CD4-positive, CD25-positive, alpha-beta regulatory T cell (primary cell): Measurements from ENCODE around the gene SLC35A2. TPM values are rescaled to one million over a fixed set of nuclear protein-coding genes. Genes with fewer than 3 reads are reported as not detected.
A peak's percentile ranks its signal among the peaks of the same experiment; 100 is the strongest.

ENCODE experiments used
- ATAC-seq, 2 donors: fragments of 150-1000 bp; cut with Tn5 transposase; one replicate each; pipeline ENCODE4 v1.10.0; 2021; ENCODE audit warnings: low read depth in 2 of 2, moderate number of reproducible peaks in 2 of 2, moderate library complexity in 1 of 2
- DNase-seq, 3 donors: peaks; one replicate each; pipeline versions ENCODE4 v3.0.0 to v3.0.0-alpha.2; 2012 to 2022; ENCODE audit warnings: mixed read lengths in 1 of 3
- H3K27ac ChIP-seq: one replicate; pipeline ENCODE4 v1.7.0; 2013; ENCODE audit warnings: mild to moderate bottlenecking, low read length; ENCODE audit not compliant: insufficient read depth, poor library complexity, severe bottlenecking
- H3K27me3 ChIP-seq: one replicate; pipeline ENCODE4 v1.7.0; 2013; ENCODE audit warnings: low read length; ENCODE audit not compliant: control insufficient read depth, insufficient read depth
- H3K36me3 ChIP-seq: one replicate; pipeline ENCODE4 v1.7.0; 2013; ENCODE audit warnings: mild to moderate bottlenecking, low read length, moderate library complexity; ENCODE audit not compliant: control insufficient read depth, insufficient read depth
- H3K4me1 ChIP-seq: 2 replicates; pipeline ENCODE4 v1.7.0; 2013; ENCODE audit warnings: mild to moderate bottlenecking, low read length; ENCODE audit not compliant: insufficient read depth, control insufficient read depth, poor library complexity, severe bottlenecking
- H3K4me3 ChIP-seq: one replicate; pipeline ENCODE4 v1.7.0; 2013; ENCODE audit warnings: low read depth, mild to moderate bottlenecking, low read length, moderate library complexity
- H3K9me3 ChIP-seq, 2 experiments: 1 replicate in 1 of 2; 2 replicates in 1 of 2; pipeline ENCODE4 v1.7.0; 2013; ENCODE audit warnings: low read length in 2 of 2, mild to moderate bottlenecking in 1 of 2, moderate library complexity in 1 of 2; ENCODE audit not compliant: control insufficient read depth in 2 of 2
- H3K27ac Mint-ChIP-seq, 3 donors: one replicate each; pipeline ENCODE4 v1.8.0; 2020 to 2022; ENCODE audit warnings: mild to moderate bottlenecking in 3 of 3, mixed read lengths in 3 of 3, moderate library complexity in 2 of 3
- H3K27me3 Mint-ChIP-seq: one replicate; pipeline ENCODE4 v1.8.0; 2022; ENCODE audit warnings: mild to moderate bottlenecking, mixed read lengths
- H3K36me3 Mint-ChIP-seq: one replicate; pipeline ENCODE4 v1.8.0; 2020; ENCODE audit warnings: mixed read lengths
- H3K4me1 Mint-ChIP-seq, 4 donors: one replicate each; pipeline ENCODE4 v1.8.0; 2020 to 2022; ENCODE audit warnings: mixed read lengths in 4 of 4, mild to moderate bottlenecking in 1 of 4
- H3K4me3 Mint-ChIP-seq, 4 donors: one replicate each; pipeline ENCODE4 v1.8.0; 2020 to 2022; ENCODE audit warnings: mild to moderate bottlenecking in 4 of 4, mixed read lengths in 4 of 4, moderate library complexity in 3 of 4
- H3K9me3 Mint-ChIP-seq, 7 donors: one replicate each; pipeline ENCODE4 v1.8.0; 2020 to 2022; ENCODE audit warnings: mixed read lengths in 7 of 7, mild to moderate bottlenecking in 3 of 7, moderate library complexity in 2 of 7
- polyA plus RNA-seq, 4 donors: library from polyadenylated mRNA; unstranded; fragments of 300-500 nt; fragmentation: Illumina TruSeq; gene quantifications; one replicate each; pipeline ENCODE4 v1.2.3, GENCODE V29; 2021
- total RNA-seq: library from RNA; stranded (reverse); gene quantifications from one replicate; pipeline ENCODE4 v1.2.3, GENCODE V29; 2022

The SLC35A2 gene
- total and polyA plus RNA-seq, 5 donors from 2014 or later: 7.4 to 50.0 (median 10.1) TPM

GRCh38 chrX:48945517-48946348 lies 34.3 kb upstream of the SLC35A2 start:
- Histone ChIP-seq H3K27ac (peak overlapping the region; percentile 47), H3K27me3 (no peaks in the 10 kb centered on the region), H3K9me3 (no peaks in the 10 kb centered on the region), H3K4me3 (peak overlapping the region; percentile 62), H3K4me1 (peaks cover 43% of the 10 kb centered on the region), H3K36me3 (no peaks in the 10 kb centered on the region)
- H3K36me3 Mint-ChIP-seq: peaks cover 18% of the 10 kb centered on the region
- peak; percentile 44 to 45 for ATAC-seq
- H3K4me1 Mint-ChIP-seq: peaks cover 31 to 67% (median 35%) of the 10 kb centered on the region in 4 donors
- H3K9me3 Mint-ChIP-seq: no peaks in the 10 kb centered on the region
- H3K4me3 Mint-ChIP-seq: peak overlapping the region; percentile 39 to 75 (median 72)
- peak overlapping the region; percentile 65 to 86 (median 83) for H3K27ac Mint-ChIP-seq
- peak; percentile 30 to 74 (median 71) for DNase-seq
- H3K27me3 Mint-ChIP-seq: no peaks in the 10 kb centered on the region

GRCh38 chrX:48942895-48943294 lies 31.4 kb upstream of the SLC35A2 start:
- H3K27ac ChIP-seq: peak overlapping the region; percentile 99
- no peaks in the 10 kb centered on the region for H3K27me3 Mint-ChIP-seq
- H3K36me3 Mint-ChIP-seq: peaks cover 15% of the 10 kb centered on the region
- no peaks in the 10 kb centered on the region for H3K9me3 ChIP-seq
- H3K36me3 ChIP-seq: no peaks in the 10 kb centered on the region
- peak overlapping the region; percentile 44 to 87 (median 64) for H3K4me3 Mint-ChIP-seq
- ATAC-seq (no peak), DNase-seq (no peak)
- no peaks in the 10 kb centered on the region for H3K27me3 ChIP-seq
- H3K9me3 Mint-ChIP-seq: no peaks in the 10 kb centered on the region
- H3K27ac Mint-ChIP-seq: peak overlapping the region; percentile 91 to 98 (median 98)
- H3K4me3 ChIP-seq: peak overlapping the region; percentile 34
- peaks cover 37 to 86% (median 49%) of the 10 kb centered on the region in 4 donors for H3K4me1 Mint-ChIP-seq
- peaks cover 71% of the 10 kb centered on the region for H3K4me1 ChIP-seq

- no peak for ATAC-seq
- peaks cover 88% of the 10 kb centered on the region for H3K4me1 ChIP-seq
- H3K36me3 Mint-ChIP-seq: peaks cover 10% of the 10 kb centered on the region
- no peaks in the 10 kb centered on the region for H3K27me3 ChIP-seq
- no peaks in the 10 kb centered on the region for H3K9me3 ChIP-seq
- H3K4me3 ChIP-seq: peak overlapping the region; percentile 65
- H3K9me3 Mint-ChIP-seq: no peaks in the 10 kb centered on the region
- H3K4me1 Mint-ChIP-seq: peaks cover 40 to 92% (median 58%) of the 10 kb centered on the region in 4 donors
- H3K27me3 Mint-ChIP-seq: no peaks in the 10 kb centered on the region
- H3K27ac ChIP-seq: peak overlapping the region; percentile 99
- no peaks in the 10 kb centered on the region for H3K36me3 ChIP-seq
- H3K4me3 Mint-ChIP-seq: peak overlapping the region in 3 of 4 donors; percentile 49 to 88 (median 72)
- peak overlapping the region; percentile 96 to 98 (median 98) for H3K27ac Mint-ChIP-seq
- no peak for DNase-seq
These were observed 29.0 kb upstream of the SLC35A2 start for GRCh38 chrX:48940404-48940955.

GRCh38 chrX:48939524-48940228 lies 28.2 kb upstream of the SLC35A2 start:
- Mint-ChIP-seq H3K4me3 (peak overlapping the region; percentile 80 to 90 (median 88)), H3K9me3 (no peaks in the 10 kb centered on the region), H3K36me3 (peaks cover 13% of the 10 kb centered on the region), H3K4me1 (peaks cover 41 to 97% (median 63%) of the 10 kb centered on the region in 4 donors), H3K27me3 (no peaks in the 10 kb centered on the region), H3K27ac (peak overlapping the region; percentile 96 to 98 (median 98))
- peak; percentile 16 to 18 for ATAC-seq
- peak overlapping the region; percentile 99 for H3K27ac ChIP-seq
- H3K9me3 ChIP-seq: no peaks in the 10 kb centered on the region
- H3K4me3 ChIP-seq: peak overlapping the region; percentile 65
- H3K4me1 ChIP-seq: peaks cover 96% of the 10 kb centered on the region
- H3K27me3 ChIP-seq: no peaks in the 10 kb centered on the region
- DNase-seq: peak in 2 of 3 donors; percentile 45 to 77
- H3K36me3 ChIP-seq: no peaks in the 10 kb centered on the region

- ATAC-seq (peak; percentile 32 to 44), DNase-seq (peak; percentile 70 to 92 (median 82))
- Histone ChIP-seq H3K4me3 (peak overlapping the region; percentile 65), H3K27me3 (no peaks in the 10 kb centered on the region), H3K9me3 (no peaks in the 10 kb centered on the region), H3K27ac (peak overlapping the region; percentile 99), H3K4me1 (peaks cover 97% of the 10 kb centered on the region), H3K36me3 (peaks cover 5% of the 10 kb centered on the region)
- peaks cover 44 to 98% (median 66%) of the 10 kb centered on the region in 4 donors for H3K4me1 Mint-ChIP-seq
- H3K9me3 Mint-ChIP-seq: no peaks in the 10 kb centered on the region
- H3K36me3 Mint-ChIP-seq: peaks cover 20% of the 10 kb centered on the region
- peak overlapping the region; percentile 96 to 98 (median 98) for H3K27ac Mint-ChIP-seq
- H3K4me3 Mint-ChIP-seq: peak overlapping the region; percentile 80 to 90 (median 88)
- H3K27me3 Mint-ChIP-seq: no peaks in the 10 kb centered on the region
These were observed 27.4 kb upstream of the SLC35A2 start for GRCh38 chrX:48938721-48939425.

- Histone ChIP-seq H3K27ac (peak overlapping the region; percentile 99), H3K9me3 (no peaks in the 10 kb centered on the region), H3K4me3 (peak overlapping the region; percentile 61), H3K27me3 (no peaks in the 10 kb centered on the region), H3K36me3 (peaks cover 10% of the 10 kb centered on the region), H3K4me1 (peaks cover 89% of the 10 kb centered on the region)
- ATAC-seq: peak; percentile 67 to 70
- peak; percentile 76 to 99 (median 93) for DNase-seq
- H3K4me1 Mint-ChIP-seq: peaks cover 34 to 90% (median 58%) of the 10 kb centered on the region in 4 donors
- H3K9me3 Mint-ChIP-seq: no peaks in the 10 kb centered on the region
- peak overlapping the region; percentile 80 to 93 (median 88) for H3K4me3 Mint-ChIP-seq
- H3K27me3 Mint-ChIP-seq: no peaks in the 10 kb centered on the region
- H3K36me3 Mint-ChIP-seq: peaks cover 20% of the 10 kb centered on the region
- peak overlapping the region; percentile 96 to 98 (median 96) for H3K27ac Mint-ChIP-seq
These were observed 25.8 kb upstream of the SLC35A2 start for GRCh38 chrX:48937054-48937907.
